Activated T-helper 9 cell treated with anti-CD3 and anti-CD28 coated beads, Interleukin-2, amount 50 U/mL, for 16 hours (primary cell): Measurements from ENCODE around the gene SLC41A2.
"Not testable (repeated sequence)": the region's sequence is repeated elsewhere in the genome, so short reads cannot be mapped to it uniquely, and the experiment has no call there.

Experiments
- DNase-seq: peaks from one replicate; pipeline ENCODE4 v3.0.0-alpha.2; 2020; ENCODE audit warnings: low read depth

SLC41A2 gene, protein sequence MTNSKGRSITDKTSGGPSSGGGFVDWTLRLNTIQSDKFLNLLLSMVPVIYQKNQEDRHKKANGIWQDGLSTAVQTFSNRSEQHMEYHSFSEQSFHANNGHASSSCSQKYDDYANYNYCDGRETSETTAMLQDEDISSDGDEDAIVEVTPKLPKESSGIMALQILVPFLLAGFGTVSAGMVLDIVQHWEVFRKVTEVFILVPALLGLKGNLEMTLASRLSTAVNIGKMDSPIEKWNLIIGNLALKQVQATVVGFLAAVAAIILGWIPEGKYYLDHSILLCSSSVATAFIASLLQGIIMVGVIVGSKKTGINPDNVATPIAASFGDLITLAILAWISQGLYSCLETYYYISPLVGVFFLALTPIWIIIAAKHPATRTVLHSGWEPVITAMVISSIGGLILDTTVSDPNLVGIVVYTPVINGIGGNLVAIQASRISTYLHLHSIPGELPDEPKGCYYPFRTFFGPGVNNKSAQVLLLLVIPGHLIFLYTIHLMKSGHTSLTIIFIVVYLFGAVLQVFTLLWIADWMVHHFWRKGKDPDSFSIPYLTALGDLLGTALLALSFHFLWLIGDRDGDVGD

DNA sequence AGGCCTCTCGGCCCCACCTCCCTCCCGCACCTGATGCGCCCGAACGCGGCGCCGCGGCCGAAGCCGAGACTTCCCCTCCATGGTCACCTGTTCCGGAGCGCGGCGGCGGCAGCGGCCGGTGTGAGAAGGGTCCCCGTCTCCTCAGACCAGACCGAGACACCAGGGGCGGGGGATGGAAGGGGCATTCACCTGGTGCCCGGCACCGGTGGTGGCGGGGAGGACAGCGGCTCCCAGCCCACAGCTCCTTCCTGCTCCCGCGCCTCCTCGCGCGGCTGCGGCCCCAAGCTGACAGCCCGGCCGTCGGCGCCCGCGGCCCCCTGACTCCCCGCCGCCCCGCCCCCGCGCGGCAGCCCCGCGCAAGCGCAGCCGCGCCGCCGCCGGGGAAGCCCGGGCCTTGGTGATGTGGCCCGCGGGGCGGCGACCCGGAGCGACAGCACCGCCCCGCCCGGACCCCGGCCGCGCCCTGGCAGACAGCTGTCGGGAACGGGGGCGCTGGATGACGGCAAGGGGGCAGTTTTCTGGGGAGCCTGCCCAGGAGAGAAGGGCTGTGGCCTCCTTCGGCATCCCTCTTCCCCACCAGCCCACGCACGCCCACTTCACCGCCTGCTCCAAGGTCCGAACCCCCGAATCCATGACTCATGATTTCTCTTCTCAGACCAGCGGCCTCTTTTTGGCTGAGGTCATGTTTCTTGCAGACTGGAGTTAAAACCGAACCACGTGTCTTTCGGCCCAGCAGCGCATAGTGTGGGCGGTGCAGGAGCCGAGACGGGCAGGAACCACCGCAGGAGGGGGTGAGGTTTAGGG is at the start of gene SLC41A2:
TSS of gene SLC41A2 (minus strand) at position 290 of the 804 bp plus-strand sequence. CDS start 29,763 bp downstream, outside the sequence.
- peak; percentile 68 for DNase-seq

DNA sequence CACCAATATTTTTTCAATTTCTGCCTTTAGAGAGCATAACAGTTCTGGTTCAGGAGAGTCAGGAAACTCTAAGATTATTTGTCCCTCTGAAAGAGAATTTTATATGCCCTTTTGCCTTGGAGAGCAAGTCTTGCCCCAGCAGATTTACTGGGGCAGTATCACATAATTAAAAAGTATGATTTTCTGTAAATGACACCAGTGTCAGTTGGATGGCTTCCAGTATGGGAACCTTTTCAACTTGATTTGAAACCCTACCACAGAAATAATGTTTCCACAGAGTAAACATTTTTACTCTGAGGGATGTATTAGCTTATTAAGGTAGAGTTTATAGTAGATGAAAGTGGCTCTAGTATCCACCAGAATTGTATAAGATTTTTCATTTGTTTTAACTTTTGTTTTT is 43.4 kb upstream of the SLC41A2 start:
- no peak for DNase-seq

DNA sequence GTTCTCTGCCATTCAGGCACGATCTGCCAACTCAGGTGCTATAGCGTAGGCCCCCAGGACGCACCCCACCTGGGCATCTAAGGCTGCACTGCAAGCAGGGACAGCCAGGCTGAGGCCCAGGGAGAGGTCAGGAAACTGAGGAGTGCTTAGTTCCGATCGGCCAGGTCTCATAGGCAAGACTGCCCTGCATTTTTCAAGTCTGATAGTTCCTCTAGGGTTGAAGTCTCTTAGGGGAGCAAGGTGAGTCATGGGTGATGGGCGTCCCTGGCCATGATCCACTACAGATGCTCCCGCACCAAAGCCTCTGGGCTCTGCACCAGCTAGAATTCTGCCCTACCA is 41.2 kb upstream of the SLC41A2 start:
- no peak for DNase-seq

DNA sequence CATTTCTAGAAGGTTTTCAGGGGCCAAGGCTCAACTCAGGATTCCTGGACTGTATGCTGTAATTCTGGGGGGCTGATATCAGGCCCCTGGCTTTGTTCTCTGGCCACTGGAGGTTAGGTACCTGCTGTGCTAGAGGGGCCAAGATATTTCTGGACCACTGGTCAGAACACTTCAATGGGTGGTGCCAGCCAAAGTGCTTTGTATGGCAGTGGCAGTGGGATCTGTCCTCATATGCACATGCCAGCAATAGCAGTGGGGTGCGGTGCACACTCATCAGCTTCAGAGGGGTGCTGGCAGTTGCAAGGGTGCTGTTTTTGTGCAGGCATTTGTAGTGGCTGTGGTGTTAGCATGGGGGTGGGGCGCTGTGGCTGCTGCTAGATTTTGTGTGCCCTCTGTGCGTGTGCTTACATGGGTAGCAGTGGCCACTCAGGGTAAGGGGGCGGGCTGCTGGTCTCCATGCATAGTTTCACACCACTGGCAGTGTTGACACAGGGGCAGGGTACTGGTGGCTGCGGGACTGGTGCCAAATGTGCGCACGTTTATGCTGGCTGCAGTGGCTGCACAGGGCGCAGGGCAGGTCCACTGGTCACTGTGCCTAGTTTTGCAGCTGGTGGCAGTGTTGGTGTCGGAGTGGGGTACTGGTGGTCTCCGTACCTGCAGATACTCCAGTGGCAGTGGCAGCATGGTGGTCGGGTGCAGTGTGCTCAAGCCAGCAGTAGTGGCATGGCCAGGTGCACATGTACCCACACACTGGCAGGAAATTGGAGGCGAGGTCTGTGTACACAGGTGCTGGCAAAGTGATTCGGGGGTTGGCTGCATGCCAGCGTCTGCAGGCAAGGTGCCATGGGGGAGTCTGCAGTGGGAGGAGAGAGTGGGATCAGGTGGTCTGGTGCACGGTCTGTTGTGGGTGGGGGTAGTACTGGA is 40.6 kb upstream of the SLC41A2 start:
- no peak for DNase-seq

DNA sequence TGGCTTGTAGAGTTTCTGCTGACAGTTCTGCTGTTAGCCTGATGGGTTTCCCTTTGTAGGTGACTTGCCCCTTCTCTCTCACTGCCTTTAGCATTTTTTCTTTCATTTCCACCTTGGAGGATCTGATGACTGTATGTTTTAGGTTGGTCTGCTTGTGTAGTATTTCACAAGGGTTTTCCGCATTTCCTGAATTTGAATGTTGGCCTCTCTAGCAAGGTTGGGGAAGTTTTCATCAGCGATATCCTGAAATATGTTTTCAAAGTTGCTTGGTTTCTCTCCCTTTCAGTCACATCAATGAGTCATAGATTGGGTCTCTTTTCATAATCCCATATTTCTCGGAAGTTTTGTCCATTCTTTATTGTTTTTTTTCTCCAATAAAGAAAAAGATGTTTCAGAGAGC is 39.5 kb upstream of the SLC41A2 start:
- no peak for DNase-seq

DNA sequence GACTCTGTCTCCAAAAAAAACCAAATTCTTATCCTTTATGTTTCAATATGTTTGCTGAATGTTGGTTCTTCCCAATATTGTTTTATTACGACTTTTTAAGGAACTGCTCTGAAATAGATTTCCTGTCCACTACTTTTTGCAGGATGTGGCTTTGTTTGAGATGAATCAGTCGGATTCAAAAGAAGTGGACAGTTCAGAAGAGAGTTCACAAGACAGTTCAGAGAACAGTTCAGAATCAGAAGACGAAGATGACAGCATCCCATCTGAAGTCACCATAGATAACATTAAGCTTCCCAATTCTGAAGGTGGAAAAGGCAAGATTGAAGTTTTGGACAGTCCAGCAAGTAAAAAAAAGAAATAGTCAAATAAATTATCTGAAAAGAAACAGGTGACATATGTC is 36.2 kb upstream of the SLC41A2 start:
- DNase-seq: no peak

DNA sequence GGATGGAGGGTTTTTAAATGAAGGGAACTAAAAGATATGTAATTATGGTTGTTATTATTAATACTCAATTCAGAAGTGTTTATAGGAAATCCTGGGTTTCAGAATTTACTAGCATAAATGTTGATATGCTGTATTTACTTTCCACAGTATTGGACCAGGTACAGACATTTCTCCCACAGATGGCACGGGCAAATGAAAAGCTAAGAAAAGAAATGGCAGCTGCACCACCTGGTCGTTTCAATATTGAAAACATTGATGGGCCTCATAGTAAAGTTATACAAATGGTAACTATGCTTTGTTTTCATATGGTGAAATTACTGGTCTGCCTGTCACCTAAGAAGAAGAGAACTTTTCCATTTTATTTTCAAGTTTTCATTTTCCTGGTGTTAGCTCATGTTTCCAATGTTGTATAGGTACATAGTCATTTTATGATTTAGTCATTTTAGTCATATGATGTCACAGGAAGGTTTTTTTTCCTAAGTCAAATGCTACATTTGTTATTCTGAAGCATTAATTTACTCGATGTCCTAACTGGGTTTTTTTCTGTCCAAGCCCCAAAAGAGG is 33.6 kb upstream of the SLC41A2 start:
- DNase-seq: no peak

DNA sequence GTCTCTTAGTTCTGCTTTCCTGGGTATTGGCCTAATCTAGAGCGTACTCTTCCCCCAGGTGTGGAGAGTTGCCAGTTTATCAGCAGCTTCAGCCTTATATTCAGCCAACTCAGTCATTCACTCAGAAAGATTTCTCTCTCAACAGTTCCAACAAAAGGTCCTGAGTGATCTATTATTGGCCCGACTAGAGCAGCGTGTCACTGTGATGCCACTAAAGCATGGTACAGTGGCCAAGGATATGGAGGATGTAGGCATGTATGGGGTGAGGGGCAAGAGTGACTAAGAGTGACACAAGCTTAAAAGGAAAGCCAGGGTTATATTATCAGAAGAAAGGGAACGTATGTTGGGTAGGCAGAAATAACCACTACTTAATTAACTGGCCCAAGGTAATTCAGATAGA is 32.9 kb upstream of the SLC41A2 start:
- no peak for DNase-seq

DNA sequence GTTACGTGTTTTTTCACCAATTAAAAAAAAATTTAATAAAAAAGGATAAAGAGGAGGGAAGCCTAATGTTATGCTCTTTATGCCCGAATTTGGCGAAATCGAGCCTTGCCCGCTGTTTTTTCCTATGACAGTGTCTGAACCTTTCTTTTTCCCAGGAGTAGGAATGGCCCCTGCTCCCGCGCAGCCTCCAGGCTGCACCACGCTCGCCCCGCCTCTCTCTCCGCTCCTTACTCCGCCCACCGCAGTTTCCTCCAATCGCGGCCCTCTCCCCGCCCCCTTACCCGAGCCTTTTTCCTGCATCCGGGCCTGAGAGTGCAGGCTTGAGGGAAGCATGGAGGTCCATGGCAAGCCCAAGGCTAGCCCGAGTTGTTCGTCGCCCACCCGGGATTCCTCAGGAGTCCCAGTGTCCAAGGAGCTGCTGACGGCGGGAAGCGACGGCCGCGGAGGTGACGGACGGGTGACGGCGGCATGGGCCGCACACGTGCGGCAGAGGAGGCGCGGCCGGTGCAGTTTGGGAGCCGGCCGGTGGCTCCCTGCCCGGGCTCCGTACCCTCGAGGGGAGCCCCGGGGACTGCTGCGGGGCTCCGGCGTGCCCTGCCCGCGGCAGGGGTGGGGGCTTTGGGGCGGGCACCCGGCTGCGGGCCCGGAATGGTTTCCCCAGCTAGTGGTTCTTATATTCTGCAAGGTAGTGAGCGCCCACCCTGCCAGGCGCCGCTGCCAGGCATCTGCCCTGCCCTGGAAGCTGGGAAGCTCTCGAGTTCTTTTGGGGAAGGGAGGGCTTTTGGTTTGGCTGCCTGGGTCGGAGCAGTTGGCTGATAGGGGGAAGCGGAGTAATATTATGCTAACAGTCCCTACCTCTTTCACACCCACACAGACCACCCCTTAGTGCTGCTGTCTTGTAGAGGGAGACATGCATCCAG is 28.2 kb upstream of the SLC41A2 start, which contains the start of gene NOPCHAP1:
TSS of gene NOPCHAP1 (plus strand) at position 295 of the 920 bp plus-strand sequence. CDS start at position 332, 37 bp downstream.
- DNase-seq: peak; percentile 78

DNA sequence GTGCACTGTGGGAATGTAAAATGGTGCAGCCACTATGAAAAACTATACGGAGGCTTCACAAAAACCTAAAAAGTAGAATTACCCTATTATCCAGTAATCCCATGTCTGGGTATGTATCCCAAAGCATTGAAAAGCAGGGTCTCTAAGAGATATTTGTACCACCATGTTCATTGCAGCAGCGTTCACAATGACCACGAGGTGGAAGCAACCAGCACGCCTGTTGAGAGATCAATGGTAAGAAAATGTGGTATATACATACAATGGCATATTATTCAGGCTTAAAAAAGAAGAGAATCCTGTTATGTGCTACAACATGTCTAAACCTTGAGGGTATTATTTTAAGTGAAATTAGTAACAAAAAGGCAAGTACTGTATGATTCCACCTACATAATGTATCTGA is 27.1 kb upstream of the SLC41A2 start:
- no peak for DNase-seq

DNA sequence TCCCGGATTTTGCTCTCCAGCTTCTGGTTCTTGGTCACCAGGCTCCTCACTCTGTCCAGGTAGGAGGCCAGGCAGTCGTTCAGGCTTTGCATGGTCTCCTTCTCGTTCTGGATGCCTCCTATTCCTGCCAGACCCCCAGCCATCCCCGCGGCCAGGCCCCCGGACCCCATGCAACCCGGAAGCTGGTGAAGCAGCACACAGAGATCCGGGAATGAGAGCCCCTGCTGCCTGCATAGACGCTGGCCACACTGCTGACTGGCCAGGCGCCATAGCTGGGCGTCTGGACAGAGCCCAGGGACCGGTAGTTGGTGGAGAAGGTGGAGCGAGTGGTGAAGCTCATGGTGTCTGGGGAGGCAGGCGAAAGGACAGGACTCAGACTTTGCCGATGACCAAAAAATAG is 19.6 kb upstream of the SLC41A2 start:
- not testable (repeated sequence) for DNase-seq

DNA sequence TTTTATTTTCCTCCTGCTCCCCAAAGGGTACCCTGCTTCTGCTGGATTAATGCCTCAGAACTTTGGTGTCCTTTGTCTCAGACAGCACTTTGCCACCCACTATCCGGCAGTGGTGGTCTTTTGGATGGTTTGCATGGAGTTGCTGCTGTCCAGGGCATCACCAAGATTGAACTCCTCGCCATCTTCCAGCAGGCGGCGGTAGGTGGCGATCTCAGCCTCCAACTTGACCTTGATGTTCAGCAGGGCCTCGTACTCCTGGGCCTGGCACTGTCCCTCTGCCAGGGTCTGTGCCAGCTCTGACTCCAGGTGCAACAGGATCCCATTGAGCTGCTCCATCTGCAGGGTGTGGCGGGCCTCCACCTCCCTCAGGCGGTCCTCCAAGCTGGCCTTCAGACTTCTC is 18.6 kb upstream of the SLC41A2 start:
- no peak for DNase-seq

DNA sequence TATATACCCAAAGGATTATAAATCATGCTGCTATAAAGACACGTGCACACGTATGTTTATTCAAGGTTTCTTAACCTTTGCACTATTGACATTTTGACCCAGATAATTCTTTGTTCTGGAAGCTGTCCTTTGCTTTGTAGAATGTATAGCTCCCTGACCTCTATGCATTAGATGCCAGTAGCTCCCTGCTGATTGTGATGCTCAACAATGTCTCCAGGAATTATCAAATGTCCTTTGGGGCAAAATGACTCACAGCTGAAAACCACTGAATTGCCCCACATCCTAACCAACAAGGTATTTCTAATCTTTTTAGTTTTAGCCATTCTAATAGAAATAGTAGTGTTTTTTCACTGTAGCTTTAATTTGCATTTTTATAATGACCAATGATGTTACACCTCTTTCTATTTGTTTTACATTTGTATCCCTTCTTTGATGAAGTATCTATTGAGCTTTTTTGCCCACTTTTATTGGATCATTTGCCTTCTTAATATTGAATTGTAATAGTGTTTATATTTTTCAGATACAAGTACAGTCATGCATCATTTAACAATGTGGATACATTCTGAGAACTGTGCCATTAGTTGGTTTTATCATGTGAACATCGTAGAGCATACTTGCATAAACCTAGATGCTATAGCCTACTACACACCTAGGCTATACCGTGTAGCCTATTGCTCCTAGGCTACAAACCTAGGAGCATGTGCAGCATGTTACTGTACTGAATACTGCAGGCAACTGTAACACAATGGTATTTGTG is 17.7 kb upstream of the SLC41A2 start:
- no peak for DNase-seq

DNA sequence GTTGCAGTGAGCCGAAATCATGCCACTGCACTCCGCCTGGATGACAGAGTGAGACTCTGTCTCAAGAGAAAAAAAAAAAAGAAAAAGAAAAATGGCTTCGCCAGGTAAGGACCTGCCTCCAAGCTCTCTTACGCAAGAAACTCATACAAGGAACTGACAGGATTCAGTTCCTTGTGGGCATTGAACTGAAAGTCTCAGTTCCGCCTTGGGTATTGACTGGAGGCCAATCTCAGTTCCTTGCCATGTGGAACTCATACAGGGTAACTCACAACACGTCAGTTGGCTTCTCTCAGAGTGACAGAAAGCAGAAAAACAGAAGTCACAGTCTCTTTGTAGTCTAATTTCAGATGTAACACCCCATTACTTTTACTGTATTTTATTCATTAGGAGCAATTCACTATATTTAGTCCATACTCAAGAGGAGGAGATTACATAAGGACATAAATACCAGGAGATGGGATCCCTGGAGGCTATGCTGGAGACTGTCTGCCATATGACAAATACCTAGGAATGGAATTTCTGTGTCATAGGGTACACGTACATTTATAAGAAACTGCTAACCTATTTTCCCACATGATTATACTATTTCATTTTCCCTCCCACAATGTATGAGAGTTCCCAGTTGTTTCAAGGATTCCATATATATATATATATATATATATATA is 16.7 kb upstream of the SLC41A2 start:
- no peak for DNase-seq

DNA sequence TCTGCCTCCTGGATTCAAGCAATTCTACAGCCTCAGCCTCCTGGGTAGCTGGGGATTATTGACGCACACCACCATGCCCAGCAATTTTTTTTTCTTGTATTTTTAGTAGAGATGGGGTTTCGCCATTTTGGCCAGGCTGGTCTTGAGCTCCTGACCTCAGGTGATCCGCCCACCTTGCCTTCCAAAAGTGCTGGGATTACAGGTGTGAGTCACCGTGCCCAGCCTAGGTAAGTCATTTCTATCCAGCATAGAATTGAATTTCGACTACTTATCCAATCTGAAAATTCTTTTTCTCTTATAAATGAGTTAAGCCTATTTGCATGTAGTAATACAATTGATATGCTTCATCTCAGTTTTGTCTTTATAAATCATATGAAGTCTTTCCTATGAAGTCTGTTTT is 15.2 kb upstream of the SLC41A2 start:
- no peak for DNase-seq

DNA sequence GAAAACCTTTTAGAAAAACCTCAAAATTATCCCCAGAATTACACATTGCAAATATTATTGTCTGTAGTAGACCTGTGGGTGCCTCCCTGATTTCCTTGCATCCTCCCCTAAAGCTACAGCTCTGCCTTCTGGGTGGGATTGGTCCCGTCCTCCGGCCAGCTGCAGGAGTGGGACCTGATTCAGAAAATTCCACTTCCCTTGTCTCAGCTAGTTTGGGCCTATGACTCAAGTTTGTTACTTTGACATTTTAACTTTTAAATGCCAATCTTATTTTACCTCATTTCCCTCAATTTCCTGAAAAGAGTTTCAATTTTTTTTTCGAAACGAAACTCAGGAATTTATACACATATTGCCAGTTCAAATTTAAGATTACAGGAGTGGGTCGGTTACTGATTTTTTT is 13.2 kb upstream of the SLC41A2 start:
- no peak for DNase-seq

DNA sequence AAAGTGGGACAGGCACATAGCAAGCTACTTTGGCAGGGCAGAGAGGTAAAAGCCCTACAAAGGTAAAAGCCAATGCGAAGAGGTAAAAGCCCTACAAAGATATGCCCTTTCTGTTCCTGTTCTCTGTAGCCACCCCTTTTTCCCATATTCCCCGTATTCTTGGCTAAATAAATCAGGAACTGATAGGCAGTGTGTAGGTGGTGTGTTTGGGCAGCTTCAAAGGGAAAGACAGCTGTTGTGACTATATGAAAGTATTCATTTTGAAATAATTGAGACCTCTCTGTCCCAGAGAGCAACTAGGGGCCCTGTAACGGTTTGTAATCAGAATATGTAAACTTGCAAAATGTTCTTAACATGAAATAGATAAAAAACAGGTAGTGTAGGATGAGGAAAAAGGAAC is 11.3 kb upstream of the SLC41A2 start:
- DNase-seq: no peak

DNA sequence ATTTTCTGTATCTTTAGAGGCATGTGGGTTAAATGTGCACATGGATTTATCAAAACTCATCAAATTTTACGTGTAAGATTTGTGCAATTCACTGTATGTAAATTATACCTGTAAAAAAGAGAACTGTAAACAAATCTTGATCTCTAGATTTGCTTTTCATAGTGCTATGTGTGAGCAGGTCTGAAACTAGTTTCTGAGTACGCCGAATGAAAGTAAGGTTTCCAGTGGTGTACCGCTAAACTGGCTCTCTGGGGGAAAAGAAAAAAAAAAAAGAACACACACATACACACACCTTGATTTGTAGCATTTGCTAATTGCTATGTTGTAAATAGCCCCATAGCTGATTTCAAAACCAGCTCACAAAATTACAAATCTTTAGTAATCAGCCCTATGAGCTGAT is 8.6 kb upstream of the SLC41A2 start:
- DNase-seq: no peak

DNA sequence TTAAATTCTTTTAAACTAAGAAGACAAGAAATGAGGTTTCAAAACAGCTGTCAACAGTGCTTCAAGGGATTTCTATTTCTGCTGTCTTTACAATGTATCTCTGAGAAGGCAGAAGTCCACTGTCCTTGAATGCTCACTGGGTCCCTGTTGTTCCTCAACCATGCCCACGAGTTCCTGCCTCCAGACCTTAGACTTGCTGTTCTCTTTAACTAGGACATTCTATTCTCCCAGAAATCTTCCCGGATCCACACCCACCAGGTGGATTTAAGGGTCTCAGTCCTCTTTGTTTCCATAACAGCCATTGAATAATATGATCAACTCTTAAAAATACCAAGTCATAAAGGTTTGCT is 6.7 kb upstream of the SLC41A2 start:
- DNase-seq: no peak
